Measurements from ENCODE around the gene PLCD1.
"Not testable (repeated sequence)": the region's sequence is repeated elsewhere in the genome, so short reads cannot be mapped to it uniquely, and the experiment has no call there.

Gene PLCD1

GRCh38 chr3:38029400-38030125 is at the start of gene PLCD1:
Gene PLCD1 (minus strand): TSS chr3:38029642. CDS start chr3:38029539, 103 bp downstream.
- DNase-seq = no peak

GRCh38 chr3:38077073-38077472 is 47.6 kb upstream of the PLCD1 start:
- not testable (repeated sequence) for DNase-seq

GRCh38 chr3:38070013-38070412 is 40.6 kb upstream of the PLCD1 start:
- DNase-seq = no peak

DNA sequence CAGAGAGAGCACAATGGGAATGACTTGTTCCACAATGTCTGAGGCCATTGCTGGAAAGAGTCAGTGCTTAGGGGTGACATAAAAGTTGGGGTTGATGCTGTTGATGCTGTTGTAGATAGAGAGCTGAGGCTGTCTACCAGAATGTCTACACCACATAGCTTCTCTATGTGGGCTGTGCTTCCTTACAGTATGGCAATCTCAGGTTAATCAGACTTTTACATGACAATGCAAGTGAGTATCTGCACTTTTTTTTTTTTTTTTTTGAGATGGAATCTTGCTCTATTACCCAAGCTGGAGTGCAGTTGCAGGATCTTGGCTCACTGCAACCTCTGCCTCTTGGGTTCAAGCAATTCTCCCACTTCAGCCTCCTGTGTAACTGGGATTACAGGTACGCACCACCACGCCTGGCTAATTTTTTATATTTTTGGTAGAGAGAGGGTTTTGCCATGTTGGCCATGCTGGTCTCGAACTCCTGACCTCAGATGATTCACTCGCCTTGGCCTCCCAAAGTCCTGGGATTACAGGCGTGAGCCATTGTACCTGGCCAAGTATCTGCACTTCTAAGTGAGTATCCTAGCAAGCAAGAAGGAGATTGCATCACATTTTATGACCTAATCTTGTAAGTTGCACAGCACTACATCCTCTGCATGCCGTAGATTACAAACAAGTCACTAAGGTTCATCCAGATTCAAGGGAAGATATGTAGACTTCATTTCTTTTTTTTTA is 38.2 kb upstream of the PLCD1 start:
- no peak for DNase-seq

DNA sequence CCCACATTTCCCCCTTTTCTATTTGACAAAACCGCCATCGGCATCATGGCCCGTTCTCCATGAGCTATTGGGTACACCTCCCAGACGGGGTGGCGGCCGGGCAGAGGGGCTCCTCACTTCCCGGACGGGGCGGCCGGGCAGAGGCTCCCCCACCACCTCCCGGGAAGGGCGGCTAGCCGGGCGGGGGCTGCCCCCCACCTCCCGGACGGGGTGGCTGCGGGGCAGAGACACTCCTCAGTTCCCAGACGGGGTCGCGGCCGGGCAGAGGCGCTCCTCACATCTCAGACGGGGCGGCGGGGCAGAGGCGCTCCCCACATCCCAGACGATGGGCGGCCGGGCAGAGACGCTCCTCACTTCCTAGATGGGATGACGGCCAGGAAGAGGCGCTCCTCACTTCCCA is 35.0 kb upstream of the PLCD1 start:
- not testable (repeated sequence) for DNase-seq

DNA sequence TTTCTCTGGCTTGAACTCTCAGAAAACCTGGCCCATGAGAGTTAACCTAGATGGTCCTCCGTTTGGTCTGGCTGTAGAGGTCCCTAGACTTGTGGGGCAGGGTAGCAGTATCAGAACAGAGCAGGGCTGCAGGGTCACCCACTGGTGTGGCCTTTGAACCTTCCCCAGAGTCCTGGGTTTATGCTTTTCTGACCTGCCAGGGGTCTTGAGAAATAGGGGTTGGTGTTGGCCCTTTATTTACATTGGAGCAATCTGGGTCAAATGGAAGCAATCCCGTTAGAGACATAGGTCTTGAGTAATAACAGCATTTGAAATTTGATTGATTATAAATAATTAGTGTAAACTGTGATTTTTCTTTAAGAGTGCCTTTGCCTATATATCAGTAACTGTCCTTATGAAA is 33.4 kb upstream of the PLCD1 start:
- DNase-seq = no peak

- DNase-seq = no peak
These were observed 30.1 kb upstream of the PLCD1 start for GRCh38 chr3:38059591-38059990.

DNA sequence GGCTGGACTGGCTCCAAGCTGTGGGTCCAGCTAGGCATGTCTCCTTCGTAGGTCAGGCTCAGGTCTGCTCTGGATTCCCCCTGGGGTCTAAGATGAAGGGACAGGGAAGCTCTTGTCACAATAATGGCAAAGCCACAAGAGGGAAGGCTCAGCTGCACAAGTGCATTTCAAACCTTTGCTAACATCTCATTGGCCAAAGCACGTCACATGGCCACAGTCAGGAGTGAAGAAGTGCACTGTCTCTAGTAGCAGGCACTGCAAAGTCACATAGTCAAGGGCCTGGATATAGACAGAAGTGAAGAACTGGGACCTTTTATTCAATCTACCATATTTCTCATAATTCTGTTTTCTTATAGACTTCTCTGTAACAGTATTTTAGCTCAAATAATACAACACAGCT is 29.7 kb upstream of the PLCD1 start:
- DNase-seq = no peak

DNA sequence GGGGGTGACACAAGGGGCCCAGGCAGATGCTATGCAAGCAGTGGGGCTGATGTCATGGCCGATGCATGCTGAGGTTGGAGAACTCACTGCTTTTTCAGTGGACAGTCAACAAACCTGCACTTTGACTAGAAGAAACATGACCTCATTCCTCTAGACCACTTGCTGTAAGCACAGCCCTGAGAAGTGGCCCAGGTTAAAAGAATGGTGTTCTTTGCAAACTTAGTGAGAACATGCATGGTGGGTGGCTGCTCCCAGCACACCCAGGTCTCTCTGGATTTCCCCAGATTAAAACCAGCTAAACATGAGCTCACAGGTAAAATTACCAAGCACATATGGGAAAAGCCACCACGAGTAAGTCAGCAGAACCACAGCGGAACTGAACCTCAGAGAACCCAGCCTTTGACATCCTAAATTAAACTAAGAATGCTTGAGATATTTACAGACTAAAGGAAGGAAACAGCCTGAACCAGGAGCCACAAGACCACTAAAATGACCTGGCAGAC is 25.1 kb upstream of the PLCD1 start:
- no peak for DNase-seq

DNA sequence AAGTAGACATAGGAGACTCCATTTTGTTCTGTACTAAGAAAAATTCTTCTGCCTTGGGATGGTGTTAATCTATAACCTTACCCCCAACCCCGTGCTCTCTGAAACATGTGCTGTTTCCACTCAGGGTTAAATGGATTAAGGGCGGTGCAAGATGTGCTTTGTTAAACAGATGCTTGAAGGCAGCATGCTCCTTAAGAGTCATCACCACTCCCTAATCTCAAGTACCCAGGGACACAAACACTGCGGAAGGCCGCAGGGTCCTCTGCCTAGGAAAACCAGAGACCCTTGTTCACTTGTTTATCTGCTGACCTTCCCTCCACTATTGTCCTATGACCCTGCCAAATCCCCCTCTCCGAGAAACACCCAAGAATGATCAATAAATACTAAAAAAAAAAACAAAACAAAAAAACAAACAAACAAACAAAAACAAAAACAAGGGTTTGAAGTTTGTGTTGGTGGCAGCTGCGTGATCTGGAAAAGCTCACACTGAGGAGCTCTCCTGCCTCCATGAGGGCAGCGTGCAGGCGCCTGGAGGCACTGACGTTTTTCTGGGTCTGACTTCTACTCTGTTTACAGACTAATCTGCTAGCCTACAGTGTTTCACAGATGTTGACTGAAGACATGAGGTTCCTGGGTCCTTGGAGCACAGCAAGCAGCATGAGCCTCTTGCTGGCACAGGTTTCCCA is 24.5 kb upstream of the PLCD1 start:
- DNase-seq = not testable (repeated sequence)

- not testable (repeated sequence) for DNase-seq
These were observed 23.8 kb upstream of the PLCD1 start for GRCh38 chr3:38053286-38053685.

GRCh38 chr3:38051131-38051530 is 21.7 kb upstream of the PLCD1 start:
- DNase-seq = no peak

DNA sequence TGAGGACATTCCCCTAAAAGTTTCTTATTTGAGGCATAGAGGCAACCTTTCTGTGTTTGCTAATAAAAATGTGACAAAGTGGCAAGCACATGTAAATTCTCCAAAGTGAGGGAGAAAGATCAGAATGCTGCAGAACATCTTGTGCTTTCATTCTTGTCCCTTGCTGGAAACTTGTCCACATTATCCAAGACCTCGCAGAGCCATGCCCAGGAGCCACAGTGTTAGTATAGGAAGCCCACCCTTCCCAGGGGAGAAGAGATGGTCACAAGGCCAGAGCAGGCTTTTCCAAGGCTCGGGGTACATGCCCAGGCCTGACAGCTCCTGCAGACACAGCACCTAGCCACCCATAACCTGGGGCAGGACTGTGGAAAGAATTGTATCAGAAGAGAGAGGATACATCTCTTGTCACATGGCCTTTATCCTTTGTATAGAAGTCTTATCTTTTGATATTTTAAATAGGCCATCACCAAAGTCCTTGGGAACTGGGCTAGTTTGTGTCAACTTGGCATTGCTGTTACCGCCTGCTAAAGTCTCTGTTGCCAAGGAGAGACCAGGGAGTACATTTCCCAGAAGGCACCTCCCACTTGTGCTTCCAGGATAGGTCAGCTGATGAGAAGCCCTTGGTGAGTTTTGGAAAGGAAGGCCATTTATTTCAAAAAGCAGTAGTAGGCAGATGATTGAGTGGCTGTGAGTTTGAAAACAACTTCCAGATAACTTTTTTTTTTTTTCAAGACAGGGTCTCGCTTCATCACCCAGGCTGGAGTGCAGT is 20.1 kb upstream of the PLCD1 start:
- DNase-seq = no peak

DNA sequence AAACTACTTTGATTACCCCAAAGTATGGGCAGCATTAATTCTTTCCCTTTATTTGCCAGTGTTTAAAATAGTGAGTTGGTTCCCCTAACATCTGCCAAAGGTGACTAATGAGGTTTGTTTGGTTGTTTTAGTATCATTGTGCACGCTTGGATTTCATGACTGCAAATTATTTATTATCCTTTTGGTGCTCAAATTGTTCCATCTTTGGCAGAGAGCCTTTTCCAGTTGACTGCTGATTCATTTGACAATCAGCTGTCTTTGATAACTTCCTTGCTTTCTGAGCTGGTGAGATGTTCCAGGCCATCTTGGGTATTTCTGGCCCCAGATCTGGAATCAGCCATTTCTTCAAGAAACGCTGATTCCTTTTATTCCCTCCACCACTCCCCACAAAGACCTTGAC is 18.5 kb upstream of the PLCD1 start:
- no peak for DNase-seq

- no peak for DNase-seq
These were observed 17.4 kb upstream of the PLCD1 start for GRCh38 chr3:38046821-38047220.

DNA sequence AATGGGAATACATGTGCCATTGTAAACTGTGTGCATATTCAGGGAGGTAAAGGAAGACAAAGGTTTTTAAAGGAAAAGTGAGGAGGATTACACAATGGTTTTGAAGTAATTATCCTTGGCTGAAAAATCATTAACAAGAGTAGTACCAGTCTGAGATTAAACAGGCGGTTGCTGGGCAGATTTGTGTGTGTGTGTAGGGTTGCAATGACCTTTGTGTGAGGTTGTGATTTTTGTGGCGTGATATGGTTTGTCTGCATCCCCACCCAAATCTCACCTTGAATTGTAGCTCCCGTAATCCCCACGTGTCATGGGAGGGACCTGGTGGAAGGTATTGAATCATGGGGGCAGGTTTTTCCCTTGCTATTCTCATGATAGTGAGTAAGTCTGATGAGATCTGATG is 16.6 kb upstream of the PLCD1 start:
- DNase-seq = no peak

DNA sequence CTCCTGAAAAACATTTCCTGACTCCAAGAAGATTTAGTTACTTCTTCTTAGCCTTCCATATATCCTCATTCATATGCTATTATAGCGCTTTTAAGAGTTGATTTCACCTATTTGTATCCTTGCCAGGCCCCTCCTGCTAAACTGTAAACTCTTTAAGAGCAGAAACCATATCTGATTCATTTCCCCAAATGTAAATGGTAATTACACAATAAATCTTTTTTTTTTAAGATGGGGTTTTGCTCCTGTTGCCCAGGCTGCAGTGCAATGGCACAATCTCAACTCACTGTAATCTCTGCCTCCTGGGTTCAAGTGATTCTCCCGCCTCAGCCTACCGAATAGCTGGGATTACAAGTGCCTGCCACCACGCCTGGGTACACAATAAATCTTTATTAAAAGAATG is 14.0 kb upstream of the PLCD1 start:
- DNase-seq = no peak

GRCh38 chr3:38040401-38040800 is 11.0 kb upstream of the PLCD1 start:
- DNase-seq = no peak

DNA sequence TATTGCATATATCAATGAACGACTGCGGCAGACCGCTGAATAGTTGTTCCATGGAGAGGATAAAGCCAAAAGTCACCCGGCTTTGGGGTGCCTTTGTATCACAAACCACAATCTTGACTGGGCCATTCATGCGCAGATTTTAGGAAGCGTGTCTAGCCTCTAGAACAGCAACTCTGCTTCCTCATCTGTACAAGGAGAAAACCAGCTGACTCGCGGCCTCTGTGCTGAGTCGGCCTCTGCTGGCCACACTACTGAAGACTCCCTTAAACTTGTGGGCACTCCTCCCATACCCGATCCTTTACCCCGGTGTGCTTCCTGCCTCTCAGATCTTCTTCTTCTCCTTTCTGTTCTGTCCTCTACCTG is 10.4 kb upstream of the PLCD1 start:
- DNase-seq = peak; percentile 66

DNA sequence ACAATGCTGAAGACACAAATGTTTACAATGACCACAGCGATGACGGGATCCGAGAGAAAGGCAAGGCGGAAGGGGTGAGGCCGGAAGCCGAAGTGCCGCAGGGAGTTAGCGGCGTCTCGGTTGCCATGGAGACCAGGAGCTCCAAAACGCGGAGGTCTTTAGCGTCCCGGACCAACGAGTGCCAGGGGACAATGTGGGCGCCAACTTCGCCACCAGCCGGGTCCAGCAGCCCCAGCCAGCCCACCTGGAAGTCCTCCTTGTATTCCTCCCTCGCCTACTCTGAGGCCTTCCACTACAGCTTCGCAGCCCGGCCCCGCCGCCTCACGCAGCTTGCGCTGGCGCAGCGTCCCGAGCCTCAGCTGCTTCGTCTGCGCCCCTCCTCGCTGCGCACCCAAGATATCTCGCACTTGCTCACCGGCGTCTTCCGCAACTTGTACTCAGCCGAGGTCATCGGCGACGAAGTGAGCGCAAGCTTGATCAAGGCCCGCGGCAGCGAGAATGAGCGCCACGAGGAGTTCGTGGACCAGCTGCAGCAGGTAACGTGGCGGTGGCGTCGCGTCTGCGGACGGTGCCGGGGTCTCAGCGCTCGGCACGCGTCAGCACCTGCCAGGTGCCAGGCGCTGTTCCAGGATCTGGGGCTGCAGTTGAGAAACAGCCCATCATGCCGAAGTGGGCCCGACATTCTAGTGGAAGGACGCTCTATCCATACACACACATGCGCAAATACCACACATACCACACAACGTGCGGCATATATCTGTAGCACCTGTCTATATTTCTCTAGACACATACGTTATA is 9.9 kb upstream of the PLCD1 start, which contains the start of gene DLEC1:
Gene DLEC1 (plus strand): TSS at position 108 of the 798 bp plus-strand sequence. CDS start 18 bp downstream, at position 126.
- peak; percentile 58 for DNase-seq

DNA sequence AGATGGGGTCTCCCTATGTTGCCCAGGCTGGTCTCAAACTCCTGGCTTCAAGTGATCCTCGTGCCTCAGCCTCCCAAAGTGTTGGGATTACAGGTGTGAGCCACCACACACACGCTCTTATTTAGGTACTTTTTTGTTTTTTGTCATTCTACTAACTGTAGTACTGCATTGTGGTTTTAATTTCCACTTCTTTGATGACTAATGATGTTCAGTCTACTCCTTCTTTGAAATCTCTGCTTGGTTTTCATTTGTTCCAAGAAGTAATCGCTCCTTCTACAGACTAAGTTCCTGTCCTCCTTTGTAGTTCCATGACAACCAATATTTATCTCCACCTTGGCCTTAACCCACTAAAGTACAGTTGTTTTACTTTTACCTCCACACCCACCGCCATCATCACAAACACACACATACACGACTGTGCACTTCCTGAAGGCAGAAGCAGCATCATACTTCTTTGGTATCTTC is 9.0 kb upstream of the PLCD1 start:
- no peak for DNase-seq

DNA sequence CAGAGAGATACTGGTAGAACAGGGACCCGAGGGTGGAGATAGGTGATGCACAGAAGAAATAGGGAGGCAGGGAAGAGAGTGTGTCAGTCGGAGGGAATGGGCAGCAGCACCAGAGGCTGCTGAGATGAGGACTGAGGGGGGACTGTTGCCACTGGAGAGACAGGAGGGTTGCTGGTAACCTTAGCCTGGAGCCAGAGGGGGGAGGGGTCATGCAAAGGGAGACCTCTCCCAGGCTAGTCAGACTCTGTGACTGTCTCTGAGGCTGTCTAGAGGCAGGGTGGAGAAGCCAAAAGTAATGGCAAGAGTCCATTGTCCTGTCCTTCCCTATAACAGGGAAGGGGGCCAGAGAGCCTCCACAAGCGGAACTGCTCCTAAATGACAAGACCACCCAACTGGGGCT is 7.5 kb upstream of the PLCD1 start:
- no peak for DNase-seq

Data from hematopoietic multipotent progenitor cell treated with erythropoietin and hydrocortisone succinate and interleukin-3 and kit ligand, for 8 days (in vitro differentiated cells).